Adrenal gland (tissue), 5 donors: Measurements from ENCODE around the gene ETNK2.

Experiments
- POLR2A ChIP-seq, 2 donors: fragments of 450-650 bp; IDR thresholded peaks; one replicate each; pipeline ENCODE4 v1.6.1; 2017; ENCODE audit warnings: antibody characterized with exemption in 2 of 2, mild to moderate bottlenecking in 2 of 2, moderate library complexity in 1 of 2
- TF ChIP-seq, protein P1 (sequence below), 6 experiments: fragments of 450-650 bp in 4 of 6; fragments of 200-600 bp in 2 of 6; sonication (generic) in 1 of 6; IDR thresholded peaks; 1 replicate in 5 of 6; 2 replicates in 1 of 6; pipeline versions ENCODE4 v1.5.1 to v1.8.0; 2016 to 2021; ENCODE audit warnings: antibody characterized with exemption in 6 of 6, mild to moderate bottlenecking in 2 of 6, moderate library complexity in 1 of 6
- donor health status: DM: no; HTN: no; CAD: no.

DNA sequence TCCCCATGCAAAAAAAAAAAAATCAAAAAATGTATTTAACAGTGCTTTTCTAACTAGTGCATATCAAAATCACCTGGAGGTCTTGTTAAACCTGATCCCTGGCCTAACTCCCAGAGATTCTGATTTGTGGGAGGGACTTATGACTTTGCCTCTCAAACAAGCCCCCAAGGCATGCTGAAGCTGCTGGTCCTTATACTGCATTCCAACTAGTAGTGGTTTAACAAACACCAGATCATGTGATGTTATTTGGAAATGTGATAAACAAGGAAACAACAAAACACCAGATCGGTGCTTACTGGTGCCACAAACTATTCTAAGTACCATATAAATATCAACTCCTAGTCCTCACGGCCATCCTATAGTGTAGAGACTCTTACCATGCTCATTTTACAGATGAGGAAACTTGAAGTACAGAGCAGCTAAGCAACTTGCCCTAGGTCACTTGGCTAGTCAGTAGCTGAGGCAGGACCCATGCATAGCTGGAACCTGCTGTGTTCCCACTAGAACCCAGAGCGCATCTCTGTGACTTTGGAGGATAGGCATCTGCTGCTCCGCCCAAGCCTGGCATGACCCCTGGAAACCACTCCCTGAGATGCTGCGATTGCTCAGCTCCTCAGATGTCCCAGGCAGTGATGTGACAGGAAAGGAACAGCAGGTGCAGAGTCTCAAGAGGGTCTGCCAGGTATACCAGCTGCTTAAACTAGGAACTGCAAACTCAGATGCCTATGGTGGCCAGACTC lies 40.8 kb downstream of the ETNK2 start:
- TF ChIP-seq POLR2A (IDR thresholded peaks at IDR 0.05), result no peak
- TF ChIP-seq, protein P1, sequence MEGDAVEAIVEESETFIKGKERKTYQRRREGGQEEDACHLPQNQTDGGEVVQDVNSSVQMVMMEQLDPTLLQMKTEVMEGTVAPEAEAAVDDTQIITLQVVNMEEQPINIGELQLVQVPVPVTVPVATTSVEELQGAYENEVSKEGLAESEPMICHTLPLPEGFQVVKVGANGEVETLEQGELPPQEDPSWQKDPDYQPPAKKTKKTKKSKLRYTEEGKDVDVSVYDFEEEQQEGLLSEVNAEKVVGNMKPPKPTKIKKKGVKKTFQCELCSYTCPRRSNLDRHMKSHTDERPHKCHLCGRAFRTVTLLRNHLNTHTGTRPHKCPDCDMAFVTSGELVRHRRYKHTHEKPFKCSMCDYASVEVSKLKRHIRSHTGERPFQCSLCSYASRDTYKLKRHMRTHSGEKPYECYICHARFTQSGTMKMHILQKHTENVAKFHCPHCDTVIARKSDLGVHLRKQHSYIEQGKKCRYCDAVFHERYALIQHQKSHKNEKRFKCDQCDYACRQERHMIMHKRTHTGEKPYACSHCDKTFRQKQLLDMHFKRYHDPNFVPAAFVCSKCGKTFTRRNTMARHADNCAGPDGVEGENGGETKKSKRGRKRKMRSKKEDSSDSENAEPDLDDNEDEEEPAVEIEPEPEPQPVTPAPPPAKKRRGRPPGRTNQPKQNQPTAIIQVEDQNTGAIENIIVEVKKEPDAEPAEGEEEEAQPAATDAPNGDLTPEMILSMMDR (IDR thresholded peaks at IDR 0.05), result no peak
